Measurements from ENCODE around the gene NCOA6. TPM values are rescaled to one million over a fixed set of nuclear protein-coding genes. Genes with fewer than 3 reads are reported as not detected.

The NCOA6 gene
- total RNA-seq, 1 donor from 2014 or later, result 45.6 TPM

DNA sequence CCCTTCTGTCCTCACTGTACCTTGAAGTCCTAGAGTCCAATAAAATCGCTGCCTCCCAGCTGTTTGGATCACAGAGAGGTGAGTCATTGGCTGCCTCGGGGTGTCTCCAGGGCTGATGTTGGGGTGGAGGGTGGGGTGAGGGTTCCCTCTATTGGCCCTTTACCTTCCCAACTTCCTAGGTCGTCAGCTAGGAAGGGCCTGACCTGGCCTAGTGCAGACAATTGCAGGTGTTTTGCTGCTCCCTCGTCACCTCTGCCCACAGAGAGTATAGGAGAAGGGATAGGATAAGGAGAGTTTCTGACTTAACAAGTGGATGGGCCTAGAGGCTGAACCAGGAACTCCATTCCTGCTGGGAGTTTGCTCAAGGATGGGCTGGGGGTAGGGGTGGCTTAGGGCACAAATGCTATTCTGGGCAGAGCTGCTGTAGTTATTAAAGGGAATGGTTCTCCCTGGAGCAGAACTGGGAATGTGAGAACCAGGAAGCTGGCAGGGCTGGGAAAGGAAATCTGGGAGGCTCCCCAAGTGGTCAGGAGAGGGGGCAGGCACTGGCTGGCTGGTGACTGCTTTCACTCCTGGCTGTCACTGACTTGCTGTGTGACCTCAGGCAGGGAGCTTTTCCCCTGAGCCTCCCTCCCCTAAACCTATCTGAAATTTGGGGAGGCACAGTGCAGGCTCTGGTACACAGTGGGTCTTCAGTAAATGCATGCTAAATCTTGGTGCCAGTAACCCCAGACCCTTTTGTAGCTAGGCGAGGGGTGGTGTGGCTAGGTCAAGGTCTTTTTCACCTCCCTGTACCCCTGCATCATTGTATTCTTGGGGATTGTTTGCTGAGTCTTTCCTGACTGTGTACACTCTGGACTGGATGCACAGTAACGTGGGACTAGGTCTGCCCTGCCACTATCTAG, 119.8 kb downstream of the NCOA6 start:
- H3K27ac Mint-ChIP-seq (ENCODE audit: unreplicated experiment), result peak overlapping the region; percentile 98
- peaks cover 35% of the 10 kb centered on the region for H3K4me1 Mint-ChIP-seq (ENCODE audit: low read depth, unreplicated experiment)
- H3K36me3 Mint-ChIP-seq (ENCODE audit: unreplicated experiment), result peaks cover 5% of the 10 kb centered on the region
- H3K27me3 Mint-ChIP-seq (ENCODE audit: unreplicated experiment), result peaks cover 24% of the 10 kb centered on the region
- peaks cover 34% of the 10 kb centered on the region for H3K9me3 Mint-ChIP-seq (ENCODE audit: unreplicated experiment)
- no peak for DNase-seq
- TF ChIP-seq, protein P1, sequence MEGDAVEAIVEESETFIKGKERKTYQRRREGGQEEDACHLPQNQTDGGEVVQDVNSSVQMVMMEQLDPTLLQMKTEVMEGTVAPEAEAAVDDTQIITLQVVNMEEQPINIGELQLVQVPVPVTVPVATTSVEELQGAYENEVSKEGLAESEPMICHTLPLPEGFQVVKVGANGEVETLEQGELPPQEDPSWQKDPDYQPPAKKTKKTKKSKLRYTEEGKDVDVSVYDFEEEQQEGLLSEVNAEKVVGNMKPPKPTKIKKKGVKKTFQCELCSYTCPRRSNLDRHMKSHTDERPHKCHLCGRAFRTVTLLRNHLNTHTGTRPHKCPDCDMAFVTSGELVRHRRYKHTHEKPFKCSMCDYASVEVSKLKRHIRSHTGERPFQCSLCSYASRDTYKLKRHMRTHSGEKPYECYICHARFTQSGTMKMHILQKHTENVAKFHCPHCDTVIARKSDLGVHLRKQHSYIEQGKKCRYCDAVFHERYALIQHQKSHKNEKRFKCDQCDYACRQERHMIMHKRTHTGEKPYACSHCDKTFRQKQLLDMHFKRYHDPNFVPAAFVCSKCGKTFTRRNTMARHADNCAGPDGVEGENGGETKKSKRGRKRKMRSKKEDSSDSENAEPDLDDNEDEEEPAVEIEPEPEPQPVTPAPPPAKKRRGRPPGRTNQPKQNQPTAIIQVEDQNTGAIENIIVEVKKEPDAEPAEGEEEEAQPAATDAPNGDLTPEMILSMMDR (IDR thresholded peaks at IDR 0.05; ENCODE audit: partially characterized antibody, unreplicated experiment), result peak; percentile 40
- H3K4me3 Mint-ChIP-seq (ENCODE audit: unreplicated experiment), result peak overlapping the region; percentile 98

DNA sequence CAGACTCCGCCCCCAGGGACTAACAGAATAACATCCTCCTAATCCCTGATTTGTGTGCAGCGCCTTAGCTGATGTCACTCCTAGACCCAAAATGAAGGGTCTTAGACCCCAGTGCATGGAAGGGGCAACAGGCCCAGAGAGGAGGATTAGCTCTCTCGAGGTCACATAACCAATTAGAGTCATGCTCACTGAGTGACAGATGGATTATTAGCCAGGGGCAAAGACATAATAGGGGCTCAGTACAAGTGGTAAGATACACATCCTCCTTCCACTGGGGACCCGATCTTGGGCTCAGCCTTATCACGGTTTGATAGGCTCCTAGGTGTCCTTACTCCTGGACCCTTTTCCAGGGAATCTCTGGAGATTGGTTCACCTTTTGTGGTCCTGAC, 120.4 kb downstream of the NCOA6 start:
- Mint-ChIP-seq H3K4me3 (ENCODE audit: unreplicated experiment) (peak overlapping the region; percentile 98), H3K36me3 (ENCODE audit: unreplicated experiment) (peaks cover 5% of the 10 kb centered on the region), H3K27me3 (ENCODE audit: unreplicated experiment) (peaks cover 23% of the 10 kb centered on the region), H3K4me1 (ENCODE audit: low read depth, unreplicated experiment) (peaks cover 30% of the 10 kb centered on the region), H3K27ac (ENCODE audit: unreplicated experiment) (peak overlapping the region; percentile 98), H3K9me3 (ENCODE audit: unreplicated experiment) (peaks cover 29% of the 10 kb centered on the region)
- TF ChIP-seq, protein P1 (IDR thresholded peaks at IDR 0.05; ENCODE audit: partially characterized antibody, unreplicated experiment), result no peak
- no peak for DNase-seq

DNA sequence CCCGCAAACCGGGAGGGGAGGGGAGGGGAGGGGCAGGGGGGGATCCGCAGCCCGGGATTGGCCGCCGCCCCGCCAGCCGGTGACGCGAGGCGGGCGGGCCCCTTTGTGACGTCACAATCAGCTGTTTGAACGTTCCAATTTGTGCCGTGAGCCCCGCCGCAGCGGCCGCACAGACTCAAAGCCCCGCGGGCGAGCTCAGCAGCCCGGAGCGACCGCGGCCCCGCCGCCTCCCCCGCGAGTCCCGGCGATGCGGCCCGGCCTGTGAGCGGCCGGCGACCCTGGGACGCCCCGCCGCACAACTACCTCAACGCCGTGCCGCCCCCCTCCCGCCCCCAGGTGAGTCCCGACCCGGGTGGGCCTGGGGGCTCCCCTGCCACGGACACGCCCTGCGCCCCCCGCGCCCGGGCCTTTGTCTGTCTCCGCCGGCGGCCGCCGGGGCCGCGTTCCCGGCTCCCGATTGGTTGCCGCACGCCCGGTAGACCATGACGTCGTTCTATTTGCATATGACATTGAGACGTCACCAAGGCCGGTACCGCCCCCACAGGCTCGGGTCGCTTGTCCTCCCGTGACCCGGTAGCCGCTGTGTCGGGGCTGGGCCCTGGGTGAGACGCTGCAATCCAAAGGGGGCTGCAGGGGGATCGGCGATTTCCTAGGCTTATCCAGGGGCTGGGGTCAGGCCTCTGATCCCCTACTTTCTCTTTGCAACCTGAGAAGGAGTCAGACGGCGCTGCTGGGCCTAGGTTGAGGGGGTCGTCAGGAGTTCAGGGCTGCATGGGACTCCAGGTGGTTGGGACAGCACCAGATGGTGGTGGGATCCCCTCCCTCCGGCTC, 121.1 kb downstream of the NCOA6 start, which contains the start of gene TP53INP2:
TSS of gene TP53INP2 (plus strand) at position 168 of the 831 bp plus-strand sequence. CDS start 4,396 bp downstream, outside the sequence.
- peak within 1 kb of the TSS; percentile 99 for H3K27ac Mint-ChIP-seq (ENCODE audit: unreplicated experiment)
- H3K4me1 Mint-ChIP-seq (ENCODE audit: low read depth, unreplicated experiment), result peaks cover 30% of the 10 kb centered on the region
- H3K4me3 Mint-ChIP-seq (ENCODE audit: unreplicated experiment), result peak within 1 kb of the TSS; percentile 98
- peaks cover 29% of the 10 kb centered on the region for H3K9me3 Mint-ChIP-seq (ENCODE audit: unreplicated experiment)
- H3K36me3 Mint-ChIP-seq (ENCODE audit: unreplicated experiment), result peaks cover 5% of the 10 kb centered on the region
- H3K27me3 Mint-ChIP-seq (ENCODE audit: unreplicated experiment), result peaks cover 23% of the 10 kb centered on the region
- TF ChIP-seq, protein P1 (IDR thresholded peaks at IDR 0.05; ENCODE audit: partially characterized antibody, unreplicated experiment), result no peak
- peak; percentile 95 for DNase-seq

DNA sequence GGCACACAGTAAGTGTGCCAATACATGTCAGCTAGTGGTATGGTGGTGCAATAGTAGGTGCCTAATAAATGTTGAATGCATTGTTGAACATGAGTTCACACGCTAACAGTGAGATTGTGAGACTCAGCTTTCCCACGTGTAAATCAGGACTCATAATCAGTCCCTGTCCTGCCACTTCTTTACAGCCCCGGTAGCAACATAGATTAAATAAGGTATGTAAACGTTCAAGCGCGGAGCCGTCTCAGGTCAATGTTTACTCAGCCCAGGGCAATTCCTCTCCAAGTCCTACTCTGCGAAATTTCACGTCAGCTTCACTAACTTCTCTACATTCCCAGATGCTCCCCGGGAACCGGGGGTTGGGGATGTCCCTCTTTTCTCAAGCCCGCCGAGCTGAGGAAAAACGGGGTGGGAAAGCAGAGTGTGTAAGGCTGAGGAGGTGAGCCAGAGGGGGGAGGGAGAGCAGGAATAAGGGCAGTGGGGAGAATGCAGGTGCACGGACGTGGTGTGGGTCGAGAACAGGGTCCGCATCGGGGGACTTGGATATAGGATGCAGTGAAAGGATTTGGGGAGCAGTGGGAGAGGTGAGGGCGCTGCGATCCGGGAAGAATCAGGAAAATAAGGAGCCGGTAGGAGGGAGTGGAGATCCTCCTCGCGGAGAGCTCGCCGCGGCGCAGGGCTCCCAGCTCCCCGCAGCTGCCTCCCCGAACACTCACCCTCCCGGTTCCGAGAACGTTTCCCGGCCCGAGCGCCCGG, 121.9 kb downstream of the NCOA6 start:
- TF ChIP-seq, protein P1 (IDR thresholded peaks at IDR 0.05; ENCODE audit: partially characterized antibody, unreplicated experiment), result no peak
- Mint-ChIP-seq H3K9me3 (ENCODE audit: unreplicated experiment) (peaks cover 28% of the 10 kb centered on the region), H3K4me1 (ENCODE audit: low read depth, unreplicated experiment) (peaks cover 29% of the 10 kb centered on the region), H3K4me3 (ENCODE audit: unreplicated experiment) (peak overlapping the region; percentile 95), H3K27me3 (ENCODE audit: unreplicated experiment) (peaks cover 23% of the 10 kb centered on the region), H3K36me3 (ENCODE audit: unreplicated experiment) (peaks cover 5% of the 10 kb centered on the region), H3K27ac (ENCODE audit: unreplicated experiment) (peak overlapping the region; percentile 99)
- DNase-seq, result peak; percentile 41
